Activated naive CD8-positive, alpha-beta T cell treated with anti-CD3 and anti-CD28 coated beads, Interleukin-2, amount 10 ng/mL, durations not matched to agents 7 days and 5 days (primary cell): ENCODE data around the gene PVR. TPM values are rescaled to one million over a fixed set of nuclear protein-coding genes. Genes with fewer than 3 reads are reported as not detected.
"Not testable (repeated sequence)": the region's sequence is repeated elsewhere in the genome, so short reads cannot be mapped to it uniquely, and the experiment has no call there.

ENCODE experiments used
- ATAC-seq: fragments of 150-1000 bp; cut with Tn5 transposase; one replicate; pipeline ENCODE4 v1.10.0; 2021; ENCODE audit warnings: low read depth, moderate library complexity
- POLR2A ChIA-PET: fragments of 350-600 bp; sonication (Branson Sonifier 250); formaldehyde crosslinking; loops from one replicate; lab custom pipeline; 2021; ENCODE audit warnings: antibody characterized with exemption; lab: Charles Lee
- DNase-seq: peaks from one replicate; pipeline ENCODE4 v3.0.0; 2021
- H3K27ac Mint-ChIP-seq: one replicate; pipeline ENCODE4 v1.8.0; 2022; ENCODE audit warnings: mild to moderate bottlenecking, mixed read lengths
- H3K27me3 Mint-ChIP-seq: one replicate; pipeline ENCODE4 v1.8.0; 2022; ENCODE audit warnings: mild to moderate bottlenecking, moderate library complexity, mixed read lengths
- H3K36me3 Mint-ChIP-seq: one replicate; pipeline ENCODE4 v1.8.0; 2021; ENCODE audit warnings: mild to moderate bottlenecking, mixed read lengths
- H3K4me1 Mint-ChIP-seq: one replicate; pipeline ENCODE4 v1.8.0; 2021; ENCODE audit warnings: mixed read lengths
- H3K4me3 Mint-ChIP-seq: one replicate; pipeline ENCODE4 v1.8.0; 2022; ENCODE audit warnings: mild to moderate bottlenecking, moderate library complexity, mixed read lengths
- H3K9me3 Mint-ChIP-seq: one replicate; pipeline ENCODE4 v1.8.0; 2021; ENCODE audit warnings: mixed read lengths
- total RNA-seq, 2 experiments: library from RNA; stranded (reverse); gene quantifications; one replicate each; pipeline ENCODE4 v1.2.3, GENCODE V29; 2021

PVR gene
- total RNA-seq, 2 experiments from 2014 or later = 3.5 to 4.2 TPM

DNA sequence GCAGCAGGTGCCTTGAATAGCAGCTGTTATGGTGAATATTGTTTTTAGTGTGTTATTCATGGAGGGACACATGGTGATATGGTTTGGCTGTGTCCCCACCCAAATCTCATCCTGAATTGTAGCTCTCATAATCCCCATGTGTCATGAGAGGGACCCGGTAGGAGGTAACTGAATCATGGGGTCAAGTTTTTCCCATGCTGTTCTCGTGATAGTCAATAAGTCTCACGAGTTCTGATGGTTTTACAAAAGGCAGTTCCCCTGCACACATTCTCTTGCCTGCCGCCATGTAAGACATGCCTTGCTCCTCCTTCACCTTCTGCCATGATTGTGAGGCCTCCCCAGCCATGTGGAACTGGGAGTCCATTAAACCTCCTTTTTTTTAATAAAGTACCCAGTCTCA is 18.1 kb upstream of the PVR start:
- DNase-seq, H3K27ac Mint-ChIP-seq, POLR2A ChIA-PET, H3K4me3 Mint-ChIP-seq, ATAC-seq, H3K9me3 Mint-ChIP-seq, H3K36me3 Mint-ChIP-seq, H3K27me3 Mint-ChIP-seq, H3K4me1 Mint-ChIP-seq: not testable (repeated sequence)

DNA sequence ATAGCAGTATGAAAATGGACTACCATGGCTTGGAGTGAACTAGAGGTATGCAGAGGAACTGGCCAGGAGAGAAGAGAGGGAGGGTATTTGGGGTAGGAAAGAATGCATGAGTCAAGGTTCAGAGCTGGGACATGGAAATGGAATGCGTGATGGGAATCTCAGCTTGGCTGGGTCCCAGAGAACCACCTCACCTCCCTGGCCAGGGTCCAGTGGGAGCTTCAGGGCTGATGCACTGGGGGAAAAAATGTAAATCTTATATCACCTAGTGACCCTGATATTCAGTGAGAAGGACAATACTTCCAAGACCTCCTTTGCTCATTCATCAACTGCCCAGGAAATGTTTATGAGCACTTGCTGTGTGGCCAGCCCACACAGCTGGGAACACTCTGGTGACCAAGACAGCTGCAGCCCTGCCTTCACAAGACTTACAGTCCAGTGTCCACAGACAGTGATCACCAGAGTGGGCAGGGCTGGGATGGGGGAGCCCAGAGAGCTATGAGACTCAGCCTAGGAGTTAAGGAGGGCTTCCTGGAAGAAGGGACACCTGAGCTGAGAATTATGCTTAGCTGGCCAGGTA is 17.6 kb upstream of the PVR start:
- Mint-ChIP-seq H3K27ac (no peak overlapping the region), H3K27me3 (peaks cover 6% of the 10 kb centered on the region), H3K36me3 (no peaks in the 10 kb centered on the region), H3K4me1 (no peaks in the 10 kb centered on the region), H3K4me3 (no peak overlapping the region), H3K9me3 (peaks cover 2% of the 10 kb centered on the region)
- ATAC-seq = no peak
- POLR2A ChIA-PET = no interaction called here
- no peak for DNase-seq

DNA sequence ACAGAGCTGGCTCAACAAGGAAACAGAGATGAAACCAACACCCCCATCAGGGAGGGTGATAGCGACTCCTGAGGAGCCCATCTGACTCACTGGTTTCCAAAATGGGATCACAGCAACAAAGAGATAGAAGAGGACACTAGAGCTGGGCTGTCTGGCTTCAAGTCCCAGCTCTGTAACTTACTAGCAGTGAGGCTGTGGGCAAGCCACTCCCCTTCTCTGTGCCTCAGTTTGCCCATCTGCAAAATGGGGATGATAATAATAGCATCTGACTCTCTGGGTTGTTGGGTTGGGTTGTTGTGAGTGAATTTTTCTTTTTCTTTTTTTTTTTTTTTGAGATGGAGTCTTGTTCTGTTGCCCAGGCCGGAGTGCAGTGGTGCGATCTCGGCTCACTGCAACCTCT is 16.1 kb upstream of the PVR start:
- POLR2A ChIA-PET = no interaction called here
- Mint-ChIP-seq H3K4me1 (no peaks in the 10 kb centered on the region), H3K27me3 (peaks cover 8% of the 10 kb centered on the region), H3K36me3 (no peaks in the 10 kb centered on the region), H3K27ac (no peak overlapping the region), H3K4me3 (no peak overlapping the region), H3K9me3 (peaks cover 2% of the 10 kb centered on the region)
- ATAC-seq (no peak), DNase-seq (no peak)

DNA sequence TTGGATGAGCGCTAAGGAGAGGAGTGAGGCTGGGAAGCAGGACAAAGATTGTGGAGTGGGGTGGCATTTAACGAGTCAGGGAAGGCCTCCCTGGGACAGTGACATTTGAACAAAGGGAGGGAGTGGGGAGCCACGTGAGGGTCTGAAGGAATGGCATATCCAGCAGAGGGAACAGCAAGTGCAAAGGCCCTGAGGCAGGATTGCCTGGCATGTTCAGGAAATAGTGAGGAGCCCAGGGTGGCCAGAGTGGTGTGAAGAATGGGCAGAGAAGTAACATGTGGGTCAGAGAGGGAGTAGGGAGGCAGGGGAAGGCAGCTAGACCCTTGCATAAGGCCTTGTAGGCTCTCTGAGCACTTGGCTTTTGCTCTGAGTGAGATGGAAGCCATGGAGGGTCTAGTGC is 14.9 kb upstream of the PVR start:
- no peaks in the 10 kb centered on the region for H3K36me3 Mint-ChIP-seq
- H3K27me3 Mint-ChIP-seq = peaks cover 8% of the 10 kb centered on the region
- H3K4me1 Mint-ChIP-seq = no peaks in the 10 kb centered on the region
- ATAC-seq (no peak), DNase-seq (no peak)
- no peak overlapping the region for H3K27ac Mint-ChIP-seq
- peaks cover 2% of the 10 kb centered on the region for H3K9me3 Mint-ChIP-seq
- POLR2A ChIA-PET = interaction anchor here (0.6 kb wide), 1 partner anchor 18 kb away, joined by 3 read pairs; no protein-coding TSS in a partner anchor
- no peak overlapping the region for H3K4me3 Mint-ChIP-seq

DNA sequence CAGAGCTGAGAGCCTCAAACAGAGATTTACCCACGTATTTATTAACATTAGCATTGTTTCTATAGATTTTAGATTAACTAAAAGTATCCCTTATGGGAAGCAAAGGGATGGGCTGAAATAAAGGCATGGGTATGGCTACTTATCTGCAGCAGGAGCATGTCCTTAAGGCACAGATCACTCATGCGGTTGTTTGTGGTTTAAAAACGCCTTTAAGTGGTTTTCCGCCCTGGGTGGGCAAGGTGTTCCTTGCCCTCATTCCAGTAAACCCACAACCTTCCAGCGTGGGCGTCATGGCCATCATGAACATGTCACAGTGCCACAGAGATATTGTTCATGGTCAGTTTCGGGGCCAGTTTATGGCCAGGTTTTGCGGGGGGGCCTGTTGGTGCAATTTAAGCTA is 12.1 kb upstream of the PVR start:
- H3K9me3 Mint-ChIP-seq, ATAC-seq, DNase-seq, H3K4me3 Mint-ChIP-seq, POLR2A ChIA-PET, H3K4me1 Mint-ChIP-seq, H3K27ac Mint-ChIP-seq, H3K36me3 Mint-ChIP-seq: not testable (repeated sequence)
- H3K27me3 Mint-ChIP-seq = peaks cover 22% of the 10 kb centered on the region

DNA sequence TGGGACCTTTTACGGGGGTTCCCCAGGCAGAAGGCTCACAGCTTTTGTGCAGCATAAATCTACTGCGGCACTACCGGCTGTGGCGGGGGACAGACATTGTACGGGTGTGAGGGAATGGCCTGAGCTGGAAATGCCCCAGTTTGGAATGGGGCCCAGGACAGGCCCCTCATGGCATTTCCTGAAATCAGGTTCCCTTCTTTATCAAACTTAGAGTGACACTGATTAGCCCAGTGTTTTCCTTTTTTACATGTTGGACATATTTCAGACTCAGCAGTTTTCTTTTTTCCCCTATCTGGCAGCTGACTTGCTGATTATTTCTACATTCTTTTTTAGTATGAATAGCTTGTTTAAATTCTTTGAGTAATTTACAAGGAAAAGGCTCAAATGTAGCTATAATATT is 9.7 kb upstream of the PVR start:
- POLR2A ChIA-PET, H3K36me3 Mint-ChIP-seq, DNase-seq, H3K4me3 Mint-ChIP-seq, H3K27ac Mint-ChIP-seq, H3K4me1 Mint-ChIP-seq, H3K9me3 Mint-ChIP-seq, ATAC-seq: not testable (repeated sequence)
- H3K27me3 Mint-ChIP-seq = peaks cover 21% of the 10 kb centered on the region

DNA sequence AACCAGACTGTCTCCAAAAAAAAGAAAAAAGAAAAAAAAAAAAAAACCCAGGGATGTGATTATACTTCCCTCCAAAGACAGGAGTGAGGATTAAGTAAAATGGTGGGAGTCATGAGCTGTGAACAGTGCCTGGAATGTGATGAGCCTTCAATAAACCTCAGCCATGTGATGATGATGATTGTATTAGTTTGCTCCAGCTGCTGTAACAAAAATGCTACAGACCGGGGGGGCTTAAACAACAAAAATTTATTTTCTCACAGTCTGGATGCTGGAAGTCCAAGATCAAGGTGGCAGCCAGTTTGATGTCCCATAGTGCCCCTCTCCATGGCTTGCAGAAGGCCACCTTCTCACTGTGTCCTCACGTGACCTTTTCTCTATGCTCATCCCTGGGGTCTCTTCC is 8.9 kb upstream of the PVR start:
- Mint-ChIP-seq H3K9me3 (peaks cover 2% of the 10 kb centered on the region), H3K4me1 (no peaks in the 10 kb centered on the region), H3K27me3 (peaks cover 21% of the 10 kb centered on the region), H3K4me3 (no peak overlapping the region), H3K36me3 (no peaks in the 10 kb centered on the region), H3K27ac (no peak overlapping the region)
- POLR2A ChIA-PET = no interaction called here
- DNase-seq (no peak), ATAC-seq (no peak)

DNA sequence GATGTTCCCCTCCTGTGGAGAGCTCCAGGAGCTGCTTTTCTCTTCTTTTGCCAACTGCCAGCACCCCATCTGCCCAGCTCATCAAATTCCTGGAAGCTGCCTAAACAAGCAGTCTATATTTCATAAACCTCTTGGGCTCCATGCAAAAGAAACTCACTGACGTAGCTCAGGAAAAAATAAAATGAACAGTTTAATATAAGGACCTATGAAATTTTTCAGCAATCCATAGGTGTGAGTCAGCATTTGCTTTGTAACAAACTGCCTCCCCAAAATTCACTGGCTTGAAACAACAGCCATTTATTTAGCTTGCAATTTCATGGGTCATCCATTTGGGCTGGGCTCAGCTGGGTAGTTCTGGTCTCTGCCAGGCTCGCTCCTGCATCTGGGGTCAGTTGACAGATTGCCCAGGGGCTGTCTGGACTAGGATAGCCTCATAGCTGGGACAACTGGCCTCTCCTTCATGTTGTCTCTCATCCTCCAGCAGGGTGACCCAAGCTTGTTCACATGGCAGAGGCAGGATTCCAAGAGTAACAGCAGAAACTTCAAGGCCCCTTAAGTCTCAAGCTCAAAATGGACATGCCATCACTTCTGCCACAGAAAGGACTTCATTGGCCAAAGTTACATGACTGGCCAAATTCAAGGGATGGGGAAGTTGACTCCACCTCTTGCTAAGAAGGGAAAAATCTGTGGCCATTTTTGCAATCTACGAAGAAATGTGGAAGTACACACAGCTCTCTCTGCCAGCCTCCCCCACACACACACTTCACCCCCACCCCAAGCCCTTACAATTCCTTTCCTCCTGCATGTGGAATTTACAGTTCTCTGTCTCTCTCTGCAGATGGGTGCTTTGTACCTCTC is 7.9 kb upstream of the PVR start:
- H3K27me3 Mint-ChIP-seq = peaks cover 21% of the 10 kb centered on the region
- H3K4me1 Mint-ChIP-seq = no peaks in the 10 kb centered on the region
- H3K27ac Mint-ChIP-seq = no peak overlapping the region
- no peak for ATAC-seq
- POLR2A ChIA-PET = no interaction called here
- no peak overlapping the region for H3K4me3 Mint-ChIP-seq
- DNase-seq = no peak
- peaks cover 2% of the 10 kb centered on the region for H3K9me3 Mint-ChIP-seq
- no peaks in the 10 kb centered on the region for H3K36me3 Mint-ChIP-seq

DNA sequence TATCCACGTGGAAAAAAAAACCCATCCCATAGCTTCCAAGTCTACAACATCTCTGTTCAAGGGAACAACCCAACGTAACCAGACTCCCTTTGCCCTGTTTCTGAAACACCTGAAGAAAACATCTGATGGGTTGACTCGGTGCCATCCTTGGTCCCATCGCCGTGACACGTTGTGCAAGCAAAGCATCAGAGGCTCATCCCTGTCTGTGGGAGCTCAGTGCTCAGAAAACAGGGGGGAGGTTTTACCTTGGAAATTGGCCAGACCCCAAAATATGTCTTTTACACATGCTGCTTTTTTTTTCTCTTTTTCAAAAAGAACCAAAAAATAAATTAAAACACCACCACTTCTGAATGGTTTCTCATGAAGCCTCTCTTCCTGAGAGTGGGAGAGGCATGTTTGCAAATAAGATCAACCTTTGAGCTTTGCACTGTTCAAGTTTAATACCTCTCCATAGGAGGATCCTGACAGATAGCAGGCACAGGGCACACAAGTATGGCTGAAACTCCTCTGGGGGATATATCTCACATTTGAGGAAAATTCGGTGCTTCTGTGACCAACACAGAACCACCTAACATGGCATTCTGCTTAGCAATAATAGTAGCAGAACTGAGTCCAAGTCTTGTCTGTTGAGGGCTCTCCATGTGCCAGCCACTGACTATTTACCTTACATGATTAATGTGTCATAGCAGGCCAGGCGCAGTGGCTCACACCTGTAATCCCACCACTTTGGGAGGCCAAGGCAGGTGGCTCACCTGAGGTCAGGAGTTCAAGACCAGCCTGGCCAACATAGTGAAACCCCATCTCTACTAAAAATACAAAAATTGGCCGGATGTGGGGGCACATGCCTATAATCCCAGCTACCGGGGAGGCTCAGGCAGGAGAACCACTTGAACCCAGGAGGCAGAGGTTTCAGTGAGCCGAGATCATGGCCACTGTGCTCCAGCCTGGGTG is 7.0 kb upstream of the PVR start:
- ATAC-seq (no peak), DNase-seq (no peak)
- peaks cover 24% of the 10 kb centered on the region for H3K27me3 Mint-ChIP-seq
- POLR2A ChIA-PET = no interaction called here
- H3K27ac Mint-ChIP-seq = no peak overlapping the region
- H3K4me1 Mint-ChIP-seq = no peaks in the 10 kb centered on the region
- H3K9me3 Mint-ChIP-seq = peaks cover 2% of the 10 kb centered on the region
- no peaks in the 10 kb centered on the region for H3K36me3 Mint-ChIP-seq
- no peak overlapping the region for H3K4me3 Mint-ChIP-seq

DNA sequence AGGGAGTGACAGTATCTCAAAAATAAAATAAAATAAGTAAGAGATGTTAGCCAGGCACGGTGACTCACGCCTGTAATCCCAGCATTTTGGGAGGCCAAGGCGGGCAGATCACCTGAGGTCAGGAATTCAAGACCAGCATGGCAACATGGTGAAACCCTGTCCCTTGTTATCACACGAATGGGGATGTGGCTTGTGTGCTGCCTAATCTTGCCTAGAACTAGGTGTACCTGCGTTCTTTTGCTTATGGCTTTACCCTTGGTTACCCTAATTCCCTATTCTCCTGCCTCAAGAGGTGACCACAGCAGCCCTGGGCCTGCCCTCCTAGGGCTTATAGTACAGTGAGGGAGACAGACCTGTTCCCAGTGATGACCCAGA is 6.3 kb upstream of the PVR start:
- Mint-ChIP-seq H3K27me3 (peaks cover 26% of the 10 kb centered on the region), H3K27ac (no peak overlapping the region), H3K4me1 (no peaks in the 10 kb centered on the region), H3K36me3 (no peaks in the 10 kb centered on the region), H3K4me3 (no peak overlapping the region), H3K9me3 (peaks cover 2% of the 10 kb centered on the region)
- POLR2A ChIA-PET = no interaction called here
- ATAC-seq (no peak), DNase-seq (no peak)

DNA sequence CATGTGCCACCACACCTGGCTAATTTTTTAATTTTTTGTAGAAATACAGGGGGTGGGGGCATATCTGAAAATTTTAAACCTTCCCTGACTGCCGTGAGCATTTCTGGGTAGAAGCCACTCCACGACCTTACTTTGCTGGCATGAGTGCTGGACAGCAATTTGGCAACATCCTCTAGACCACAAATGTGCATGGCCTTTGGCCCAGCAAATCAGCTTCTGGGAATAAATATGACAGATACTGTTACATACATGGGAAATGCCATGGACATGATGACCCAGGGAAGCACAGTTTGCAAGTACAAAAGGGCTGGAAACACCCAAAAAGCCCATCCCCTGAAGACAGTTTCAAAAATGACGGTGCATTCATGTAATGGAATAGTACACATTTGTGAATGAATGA is 3.2 kb upstream of the PVR start:
- H3K4me3 Mint-ChIP-seq = no peak overlapping the region
- no peaks in the 10 kb centered on the region for H3K4me1 Mint-ChIP-seq
- H3K27me3 Mint-ChIP-seq = peaks cover 17% of the 10 kb centered on the region
- POLR2A ChIA-PET = no interaction called here
- no peaks in the 10 kb centered on the region for H3K9me3 Mint-ChIP-seq
- no peak for DNase-seq
- no peaks in the 10 kb centered on the region for H3K36me3 Mint-ChIP-seq
- no peak overlapping the region for H3K27ac Mint-ChIP-seq
- ATAC-seq = no peak

DNA sequence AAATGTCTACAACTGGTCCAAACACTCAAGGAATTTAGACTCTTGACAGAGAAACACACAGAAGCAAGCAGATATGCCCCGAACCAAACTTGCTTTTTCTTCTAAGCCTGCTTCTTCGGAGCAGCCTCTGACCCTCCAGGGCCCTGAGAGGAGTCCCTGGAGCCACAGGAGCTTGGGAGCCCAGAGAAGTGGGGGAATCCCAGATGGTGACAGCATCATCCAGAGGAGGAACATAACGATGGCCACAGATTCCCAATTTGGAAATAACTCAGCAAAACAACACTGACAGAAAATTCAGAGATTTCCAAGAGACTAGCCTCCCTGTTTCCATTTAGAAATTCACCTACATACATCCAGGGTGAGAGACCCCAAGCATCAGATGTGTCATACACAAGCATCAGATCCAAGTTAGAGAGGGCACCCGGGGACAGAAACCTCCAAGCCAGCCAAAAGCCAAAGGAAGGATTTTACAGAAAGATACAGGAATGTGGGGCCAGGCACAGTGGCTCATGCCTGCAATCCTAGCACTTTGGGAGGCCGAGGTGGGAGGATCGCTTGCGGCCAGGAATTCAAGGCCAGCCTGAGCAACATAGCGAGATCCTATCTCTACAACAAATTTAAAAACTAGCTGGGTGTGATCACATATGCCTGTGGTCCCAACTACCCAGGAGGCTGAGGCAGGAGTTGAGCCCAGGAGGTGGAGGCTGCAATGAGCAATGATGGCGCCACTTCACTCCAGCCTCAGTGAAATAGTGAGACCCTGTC is 2.0 kb upstream of the PVR start:
- H3K27me3 Mint-ChIP-seq = peaks cover 17% of the 10 kb centered on the region
- H3K27ac Mint-ChIP-seq = no peak overlapping the region
- ATAC-seq (no peak), DNase-seq (no peak)
- POLR2A ChIA-PET = no interaction called here
- no peaks in the 10 kb centered on the region for H3K36me3 Mint-ChIP-seq
- H3K4me1 Mint-ChIP-seq = no peaks in the 10 kb centered on the region
- H3K4me3 Mint-ChIP-seq = no peak overlapping the region
- no peaks in the 10 kb centered on the region for H3K9me3 Mint-ChIP-seq

DNA sequence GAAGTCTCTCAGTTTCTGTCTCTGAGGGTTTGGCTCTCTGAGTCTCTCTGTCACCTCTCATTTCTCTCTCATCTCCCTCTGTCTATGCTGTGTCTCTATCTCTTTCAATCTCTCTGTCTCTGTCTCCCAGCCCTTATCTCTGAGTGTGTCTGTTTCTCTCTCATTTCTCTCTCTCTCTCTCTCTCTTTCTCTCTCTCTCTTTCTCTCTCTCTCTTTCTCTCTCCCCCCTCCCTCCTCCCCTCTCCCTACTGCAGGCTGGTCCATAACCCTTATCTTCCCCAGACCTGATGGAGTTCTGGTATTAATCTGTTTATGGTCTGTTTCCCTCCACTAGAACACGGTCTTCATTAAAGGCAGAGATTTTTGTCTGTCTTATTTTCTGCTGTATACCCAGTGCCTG is 1.3 kb upstream of the PVR start:
- ATAC-seq = no peak
- POLR2A ChIA-PET = no interaction called here
- peaks cover 17% of the 10 kb centered on the region for H3K27me3 Mint-ChIP-seq
- H3K4me3 Mint-ChIP-seq = no peak overlapping the region
- H3K36me3 Mint-ChIP-seq = no peaks in the 10 kb centered on the region
- no peak for DNase-seq
- H3K27ac Mint-ChIP-seq = no peak overlapping the region
- H3K9me3 Mint-ChIP-seq = no peaks in the 10 kb centered on the region
- no peaks in the 10 kb centered on the region for H3K4me1 Mint-ChIP-seq
